Heart left ventricle (tissue), 13 donors: ENCODE data around the gene GPR39.

Source experiments
- POLR2A ChIP-seq, 2 donors: fragments of 450-650 bp; IDR thresholded peaks; one replicate each; pipeline ENCODE4 v1.6.1; 2017; ENCODE audit warnings: antibody characterized with exemption in 2 of 2, mild to moderate bottlenecking in 2 of 2, moderate library complexity in 2 of 2
- TF ChIP-seq, protein P1 (sequence below), 12 donors: fragments of 200-600 bp; sonication (generic) in 4 of 12; IDR thresholded peaks; one replicate each; pipeline versions ENCODE4 v1.5.0 to v1.8.0; 2018 to 2022; ENCODE audit warnings: antibody characterized with exemption in 12 of 12, mild to moderate bottlenecking in 5 of 12
- donor health status: ischemic (EF 13 %, LVEDD 7.1; RV severe dilation, severe dysfunction).
- donor health status: DM: no; HTN: yes; CAD: no.
- donor health status: DM: no; HTN: no; CAD: no.
- donor health status: ischemic (EF 25% LVEDD 6.9; RV normal size, moderate dysfunction).
- donor health status: ischemic (EF 25% LVEDD 5.7; RV mildly dilated, moderate dysfunction).
- donor health status: ischemic (EF 35%, LVEDD 5.7; RV mildly dilated, moderate dysfunction).
- donor health status: nonischemic (EF 11% LVEDD 7.7; RV severe dilation, severe dysfunction).
- donor health status: DM: yes; HTN: yes; CAD: no.
- donor health status: PGD.
- donor health status: ischemic (EF 29% LVEDD 5.4; RV normal size, mild dysfunction).
- donor health status: nonischemic (EF 23%, LVEDD 6.1; RV moderate dilation, normal function).

DNA sequence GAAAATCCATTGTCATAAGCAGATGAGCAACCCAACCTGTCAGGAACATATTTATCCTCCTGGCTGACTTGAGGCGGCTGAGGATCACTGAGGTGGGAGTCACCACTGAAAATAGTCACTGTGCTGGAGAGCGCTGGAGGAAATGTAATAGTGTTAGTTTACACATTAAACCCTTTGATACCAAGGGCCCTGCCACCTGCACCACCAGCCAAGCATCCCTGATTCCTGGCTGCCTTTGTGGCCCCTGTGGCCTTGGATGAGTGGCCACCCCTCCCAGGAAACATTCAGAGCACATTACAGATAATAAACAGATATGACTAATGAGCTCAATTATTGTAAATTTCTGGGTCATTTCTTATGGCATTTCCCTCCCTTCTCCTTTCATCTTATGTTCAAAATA is 147.5 kb downstream of the GPR39 start:
- TF ChIP-seq, protein P1, sequence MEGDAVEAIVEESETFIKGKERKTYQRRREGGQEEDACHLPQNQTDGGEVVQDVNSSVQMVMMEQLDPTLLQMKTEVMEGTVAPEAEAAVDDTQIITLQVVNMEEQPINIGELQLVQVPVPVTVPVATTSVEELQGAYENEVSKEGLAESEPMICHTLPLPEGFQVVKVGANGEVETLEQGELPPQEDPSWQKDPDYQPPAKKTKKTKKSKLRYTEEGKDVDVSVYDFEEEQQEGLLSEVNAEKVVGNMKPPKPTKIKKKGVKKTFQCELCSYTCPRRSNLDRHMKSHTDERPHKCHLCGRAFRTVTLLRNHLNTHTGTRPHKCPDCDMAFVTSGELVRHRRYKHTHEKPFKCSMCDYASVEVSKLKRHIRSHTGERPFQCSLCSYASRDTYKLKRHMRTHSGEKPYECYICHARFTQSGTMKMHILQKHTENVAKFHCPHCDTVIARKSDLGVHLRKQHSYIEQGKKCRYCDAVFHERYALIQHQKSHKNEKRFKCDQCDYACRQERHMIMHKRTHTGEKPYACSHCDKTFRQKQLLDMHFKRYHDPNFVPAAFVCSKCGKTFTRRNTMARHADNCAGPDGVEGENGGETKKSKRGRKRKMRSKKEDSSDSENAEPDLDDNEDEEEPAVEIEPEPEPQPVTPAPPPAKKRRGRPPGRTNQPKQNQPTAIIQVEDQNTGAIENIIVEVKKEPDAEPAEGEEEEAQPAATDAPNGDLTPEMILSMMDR (IDR thresholded peaks at IDR 0.05), result no peak
- TF ChIP-seq POLR2A (IDR thresholded peaks at IDR 0.05), result no peak
